H9 (cell line): ENCODE results near the gene CD200. TPM values are rescaled to one million over a fixed set of nuclear protein-coding genes. Genes with fewer than 3 reads are reported as not detected.
A peak's percentile ranks its signal among the peaks of the same experiment; 100 is the strongest.

ENCODE experiments used
- DNase-seq: peaks from one replicate; pipeline ENCODE4 v3.0.0-alpha.2; 2017
- H2AFZ ChIP-seq: one replicate; pipeline ENCODE4 v1.6.1; 2013; ENCODE audit warnings: mild to moderate bottlenecking, low read length, control low read depth, moderate library complexity
- H2AK5ac ChIP-seq: 2 replicates; pipeline ENCODE4 v1.6.1; 2013; ENCODE audit warnings: low read length, control low read depth, mixed read lengths; ENCODE audit not compliant: insufficient read length
- H2BK120ac ChIP-seq: one replicate; pipeline ENCODE4 v1.6.1; 2013; ENCODE audit warnings: low read depth, mild to moderate bottlenecking, low read length, control low read depth, inconsistent platforms; ENCODE audit not compliant: poor library complexity, severe bottlenecking
- H2BK12ac ChIP-seq: 2 replicates; pipeline ENCODE4 v1.6.1; 2013; ENCODE audit warnings: low read length, control low read depth, mixed read lengths, low read depth; ENCODE audit not compliant: insufficient read length
- H2BK15ac ChIP-seq: 2 replicates; pipeline ENCODE4 v1.6.1; 2013; ENCODE audit warnings: low read depth, low read length, control low read depth
- H2BK20ac ChIP-seq: one replicate; pipeline ENCODE4 v1.6.1; 2013; ENCODE audit warnings: low read depth, mild to moderate bottlenecking, low read length, control low read depth, inconsistent platforms; ENCODE audit not compliant: poor library complexity, severe bottlenecking
- H2BK5ac ChIP-seq: 2 replicates; pipeline ENCODE4 v1.6.1; 2013; ENCODE audit warnings: low read length, control low read depth, mixed read lengths; ENCODE audit not compliant: insufficient read length
- H3K14ac ChIP-seq: 2 replicates; pipeline ENCODE4 v1.6.1; 2013; ENCODE audit warnings: low read length, control low read depth; ENCODE audit not compliant: insufficient read depth
- H3K18ac ChIP-seq: 2 replicates; pipeline ENCODE4 v1.6.1; 2013; ENCODE audit warnings: low read depth, mild to moderate bottlenecking, mixed read lengths, low read length, control low read depth; ENCODE audit not compliant: insufficient read length
- H3K23ac ChIP-seq: 2 replicates; pipeline ENCODE4 v1.6.1; 2013; ENCODE audit warnings: low read length, control low read depth, mixed read lengths, low read depth; ENCODE audit not compliant: insufficient read length
- H3K23me2 ChIP-seq: 2 replicates; pipeline ENCODE4 v1.6.1; 2013; ENCODE audit warnings: low read depth, mild to moderate bottlenecking, mixed read lengths, low read length, control low read depth; ENCODE audit not compliant: insufficient read length, poor library complexity, severe bottlenecking
- H3K27ac ChIP-seq: 2 replicates; pipeline ENCODE4 v1.5.1; 2013; ENCODE audit warnings: low read length, control low read depth, mixed read lengths, low read depth; ENCODE audit not compliant: insufficient read length
- H3K27me3 ChIP-seq: 2 replicates; pipeline ENCODE4 v1.6.1; 2013; ENCODE audit warnings: low read length, control low read depth, inconsistent platforms; ENCODE audit not compliant: insufficient read depth
- H3K4ac ChIP-seq: 2 replicates; pipeline ENCODE4 v1.6.1; 2013; ENCODE audit warnings: low read depth, mild to moderate bottlenecking, control low read depth, inconsistent platforms, low read length, moderate library complexity
- H3K4me1 ChIP-seq: 2 replicates; pipeline ENCODE4 v1.6.1; 2013; ENCODE audit warnings: low read length, control low read depth, inconsistent platforms; ENCODE audit not compliant: insufficient read depth
- H3K4me2 ChIP-seq: 2 replicates; pipeline ENCODE4 v1.6.1; 2013; ENCODE audit warnings: low read length, control low read depth, mixed read lengths; ENCODE audit not compliant: insufficient read length, insufficient read depth
- H3K56ac ChIP-seq: 2 replicates; pipeline ENCODE4 v1.6.1; 2013; ENCODE audit warnings: low read depth, mild to moderate bottlenecking, mixed read lengths, low read length, control low read depth; ENCODE audit not compliant: insufficient read length
- H3K79me1 ChIP-seq: 2 replicates; pipeline ENCODE4 v1.6.1; 2013; ENCODE audit warnings: low read depth, mild to moderate bottlenecking, moderate library complexity, low read length, control low read depth, inconsistent platforms; ENCODE audit not compliant: insufficient read depth, poor library complexity, severe bottlenecking
- H3K79me2 ChIP-seq: 2 replicates; pipeline ENCODE4 v1.6.1; 2013; ENCODE audit warnings: low read length, control low read depth, inconsistent platforms; ENCODE audit not compliant: insufficient read depth
- H3K9ac ChIP-seq: 2 replicates; pipeline ENCODE4 v1.6.1; 2013; ENCODE audit warnings: low read length, control low read depth, mixed read lengths; ENCODE audit not compliant: insufficient read length; ENCODE audit errors: extremely low read depth
- H3K9me3 ChIP-seq: one replicate; pipeline ENCODE4 v1.6.1; 2013; ENCODE audit warnings: low read depth, low read length, inconsistent platforms; ENCODE audit not compliant: control insufficient read depth
- H3T11ph ChIP-seq: one replicate; pipeline ENCODE4 v1.6.1; 2013; ENCODE audit warnings: mild to moderate bottlenecking, low read length, control low read depth, inconsistent platforms
- H4K20me1 ChIP-seq: one replicate; pipeline ENCODE4 v1.6.1; 2013; ENCODE audit not compliant: control insufficient read depth, insufficient read length, insufficient read depth
- H4K5ac ChIP-seq: 2 replicates; pipeline ENCODE4 v1.6.1; 2013; ENCODE audit warnings: low read depth, mild to moderate bottlenecking, mixed read lengths, low read length, control low read depth; ENCODE audit not compliant: insufficient read length
- H4K8ac ChIP-seq: replicated peaks from 2 replicates; pipeline ENCODE4 v1.6.1; 2013; ENCODE audit warnings: low read length, control low read depth, mixed read lengths, low read depth; ENCODE audit not compliant: insufficient read length
- H4K91ac ChIP-seq: 2 replicates; pipeline ENCODE4 v1.6.1; 2013; ENCODE audit warnings: low read depth, mild to moderate bottlenecking, moderate library complexity, mixed read lengths, low read length, control low read depth; ENCODE audit not compliant: insufficient read length
- H3K27ac Mint-ChIP-seq, 3 experiments: 2 replicates in 2 of 3; 3 replicates in 1 of 3; pipeline ENCODE4 v1.8.0; 2020 to 2021; ENCODE audit warnings: mixed read lengths in 3 of 3, mild to moderate bottlenecking in 1 of 3, moderate library complexity in 1 of 3
- H3K27me3 Mint-ChIP-seq: 2 replicates; pipeline ENCODE4 v1.8.0; 2021; ENCODE audit warnings: low read depth, mild to moderate bottlenecking, moderate library complexity, mixed read lengths
- H3K36me3 Mint-ChIP-seq, 3 experiments: 2 replicates in 2 of 3; 3 replicates in 1 of 3; pipeline ENCODE4 v1.8.0; 2020 to 2021; ENCODE audit warnings: low read depth in 3 of 3, mixed read lengths in 3 of 3; ENCODE audit not compliant: insufficient read depth in 1 of 3
- H3K4me1 Mint-ChIP-seq, 2 experiments: 2 replicates each; pipeline ENCODE4 v1.8.0; 2020; ENCODE audit warnings: mixed read lengths in 2 of 2
- H3K4me3 Mint-ChIP-seq, 2 experiments: 2 replicates in 1 of 2; 3 replicates in 1 of 2; pipeline ENCODE4 v1.8.0; 2020 to 2021; ENCODE audit warnings: mild to moderate bottlenecking in 2 of 2, mixed read lengths in 2 of 2, moderate library complexity in 1 of 2
- H3K9me3 Mint-ChIP-seq, 2 experiments: 2 replicates in 1 of 2; 3 replicates in 1 of 2; pipeline ENCODE4 v1.8.0; 2020; ENCODE audit warnings: mild to moderate bottlenecking in 2 of 2, mixed read lengths in 2 of 2, moderate library complexity in 1 of 2
- CTCF ChIP-seq: fragments of 200-600 bp; sonication (generic); conservative IDR thresholded peaks from 3 replicates; pipeline ENCODE4 v1.8.0; 2021; ENCODE audit warnings: antibody characterized with exemption, mild to moderate bottlenecking
- WGBS: extraction: QIAGEN DNeasy Blood & Tissue Kit; methylation state at CpG from one replicate; pipeline ENCODE4 v1.1.7; 2013; ENCODE audit warnings: missing lambda C conversion rate, low lambda C conversion rate, mixed read lengths; ENCODE audit not compliant: insufficient read length; ENCODE audit errors: extremely low coverage; 5-methylcytosine and 5-hydroxymethylcytosine counted together
- total RNA-seq: library from RNA; stranded (reverse); gene quantifications from 2 replicates; pipeline ENCODE4 v1.2.1, GENCODE V29; 2021

Gene CD200
- total RNA-seq, 1 experiment from 2014 or later = 51.6 TPM

GRCh38 chr3:112331851-112332250, 1.1 kb upstream of the CD200 start:
- H3K18ac ChIP-seq = no peak overlapping the region
- no peaks in the 10 kb centered on the region for H4K20me1 ChIP-seq
- H3K4me3 Mint-ChIP-seq = peak overlapping the region; percentile 91 to 94
- H2BK120ac ChIP-seq = no peak overlapping the region
- H4K8ac ChIP-seq = no peak overlapping the region
- no peak overlapping the region for H3K56ac ChIP-seq
- no peak overlapping the region for H3K23ac ChIP-seq
- H3K4me2 ChIP-seq = no peak overlapping the region
- peaks cover 10% of the 10 kb centered on the region for H3K23me2 ChIP-seq
- H3K4me1 Mint-ChIP-seq = peaks cover 32 to 41% of the 10 kb centered on the region in 2 experiments
- no peaks in the 10 kb centered on the region for H3K9me3 ChIP-seq
- H3K9ac ChIP-seq = no peak overlapping the region
- H3K27me3 ChIP-seq = no peaks in the 10 kb centered on the region
- WGBS = no CpG with 5 or more reads among the region's 4 CpGs
- H3T11ph ChIP-seq = no peak overlapping the region
- no peak for DNase-seq
- H3K79me2 ChIP-seq = peaks cover 19% of the 10 kb centered on the region
- H2BK15ac ChIP-seq = no peak overlapping the region
- H2BK20ac ChIP-seq = no peak overlapping the region
- H3K4me1 ChIP-seq = peaks cover 10% of the 10 kb centered on the region
- H4K91ac ChIP-seq = no peak overlapping the region
- no peak overlapping the region for H2AFZ ChIP-seq
- H2BK5ac ChIP-seq = no peak overlapping the region
- no peak overlapping the region for H2AK5ac ChIP-seq
- no peaks in the 10 kb centered on the region for H3K79me1 ChIP-seq
- no peak overlapping the region for H3K4ac ChIP-seq
- no peak overlapping the region for H3K27ac ChIP-seq
- H3K27me3 Mint-ChIP-seq = no peaks in the 10 kb centered on the region
- no peak for TF ChIP-seq CTCF
- no peak overlapping the region for H2BK12ac ChIP-seq
- H3K36me3 Mint-ChIP-seq = peaks cover 14 to 20% (median 18%) of the 10 kb centered on the region in 3 experiments; a peak in 6 of 7 replicates
- peak overlapping the region in 1 of 3 experiments; percentile 91; a peak in 1 of 7 replicates for H3K27ac Mint-ChIP-seq
- no peaks in the 10 kb centered on the region; a peak in 2 of 5 replicates for H3K9me3 Mint-ChIP-seq
- H3K14ac ChIP-seq = no peak overlapping the region
- H4K5ac ChIP-seq = no peak overlapping the region
